Lung (tissue), 12 donors: ENCODE results near the gene LBHD1. TPM values are rescaled to one million over a fixed set of nuclear protein-coding genes. Genes with fewer than 3 reads are reported as not detected.
A peak's percentile ranks its signal among the peaks of the same experiment; 100 is the strongest.

Experiments
- ATAC-seq: fragments of 200-7000 bp; cut with Tn5 transposase; one replicate; pipeline ENCODE4 v1.9.1; 2020; ENCODE audit warnings: moderate number of reproducible peaks; ENCODE audit not compliant: insufficient read depth, low FRiP score
- DNase-seq, 3 donors: peaks; one replicate each; pipeline ENCODE4 v3.0.0-alpha.2; 2013 to 2017
- H3K27ac ChIP-seq, 2 donors: one replicate each; pipeline ENCODE4 v1.5.1; 2013; ENCODE audit warnings: mild to moderate bottlenecking in 2 of 2, moderate library complexity in 2 of 2, control low read depth in 1 of 2, inconsistent platforms in 1 of 2, low read depth in 1 of 2, low read length in 1 of 2
- H3K27me3 ChIP-seq, 3 donors: one replicate each; pipeline ENCODE4 v1.5.1; 2013; ENCODE audit warnings: low read length in 2 of 3; ENCODE audit not compliant: control insufficient read depth in 3 of 3, insufficient read depth in 3 of 3
- H3K36me3 ChIP-seq, 4 donors: one replicate each; pipeline ENCODE4 v1.5.1; 2013; ENCODE audit warnings: low read length in 4 of 4, mild to moderate bottlenecking in 1 of 4, moderate library complexity in 1 of 4; ENCODE audit not compliant: control insufficient read depth in 4 of 4, insufficient read depth in 4 of 4
- H3K4me1 ChIP-seq, 5 donors: one replicate each; pipeline ENCODE4 v1.5.1; 2013; ENCODE audit warnings: low read length in 5 of 5, mild to moderate bottlenecking in 2 of 5, moderate library complexity in 1 of 5; ENCODE audit not compliant: control insufficient read depth in 5 of 5, insufficient read depth in 5 of 5
- H3K4me3 ChIP-seq: one replicate; pipeline ENCODE4 v1.5.1; 2013; ENCODE audit warnings: mild to moderate bottlenecking, control low read depth, moderate library complexity
- H3K9ac ChIP-seq, 2 donors: one replicate each; pipeline ENCODE4 v1.5.1; 2013; ENCODE audit warnings: low read length in 2 of 2, control low read depth in 1 of 2; ENCODE audit not compliant: insufficient read depth in 1 of 2
- H3K9me3 ChIP-seq, 4 donors: one replicate each; pipeline ENCODE4 v1.5.1; 2013; ENCODE audit warnings: low read length in 3 of 4, mild to moderate bottlenecking in 1 of 4, moderate library complexity in 1 of 4; ENCODE audit not compliant: control insufficient read depth in 4 of 4, insufficient read depth in 3 of 4
- CTCF ChIP-seq: IDR thresholded peaks from 2 replicates; pipeline ENCODE4 v1.5.1; 2012; ENCODE audit warnings: mild to moderate bottlenecking; ENCODE audit errors: control extremely low read depth, extremely low read depth
- WGBS, 2 donors: extraction: QIAGEN DNeasy Blood & Tissue Kit; methylation state at CpG; one replicate each; pipeline ENCODE4 v1.1.7; 2013; 5-methylcytosine and 5-hydroxymethylcytosine counted together
- polyA plus RNA-seq, 2 donors: library from polyadenylated mRNA; stranded (reverse); fragments of 200-250 nt; gene quantifications; one replicate each; pipeline ENCODE4 v1.2.1, GENCODE V29; 2013
- total RNA-seq, 2 donors: library from RNA; depleted of rRNA in 1 of 2; stranded (reverse); fragments of >200 nt in 1 of 2; gene quantifications; one replicate each; pipeline ENCODE4 v1.2.1, GENCODE V29; 2014 to 2021
- donor health status: control.
- donor health status: control.
- donor health status: Bipolar disorder and iron deficiency.
- donor health status: healthy.
- donor health status: DM: yes; HTN: yes; CAD: no.

LBHD1 gene
- total and polyA plus RNA-seq, 4 donors, result 4.4 to 8.9 (median 5.1) TPM

- Histone ChIP-seq H3K9me3 (no peaks in the 10 kb centered on the region), H3K4me1 (peaks cover 0 to 7% (median 4%) of the 10 kb centered on the region in 5 donors), H3K4me3 (no peak overlapping the region), H3K9ac (no peak overlapping the region), H3K36me3 (peaks cover under 1 to 4% (median 3%) of the 10 kb centered on the region in 4 donors), H3K27ac (no peak overlapping the region), H3K27me3 (peaks cover 0 to 4% (median 3%) of the 10 kb centered on the region in 3 donors)
- no peak for TF ChIP-seq CTCF
- no peak for ATAC-seq
- DNase-seq, result no peak
- 92% methylated on average over 7 of the region's 7 CpGs for WGBS, 2 donors
Observed at GRCh38 chr11:62682518-62682917, 10.5 kb upstream of the LBHD1 start.

DNA sequence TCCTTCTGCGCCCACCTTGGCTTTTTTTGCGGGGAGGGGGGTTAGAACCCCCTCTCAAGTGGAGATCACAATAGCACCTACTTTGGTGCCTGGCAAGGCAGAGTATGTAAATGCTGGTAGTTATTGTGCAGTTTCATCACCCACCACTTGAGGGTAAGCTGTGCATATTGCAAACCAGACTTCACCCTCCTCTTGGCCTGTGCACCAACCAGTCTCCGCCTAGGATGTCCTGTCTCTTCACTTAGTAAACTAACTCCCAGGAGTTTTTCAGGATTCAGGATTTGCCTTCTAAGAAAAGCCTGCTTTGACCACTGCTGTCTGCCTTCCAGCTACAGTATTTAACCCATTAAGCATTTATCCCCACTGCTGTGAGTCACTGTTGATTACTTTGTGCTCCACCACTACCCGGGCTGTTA, 8.8 kb upstream of the LBHD1 start:
- H3K27ac ChIP-seq, result peak overlapping the region in 1 of 2 donors; percentile 7
- peak in 2 of 3 donors; percentile 48 to 68 for DNase-seq
- H3K27me3 ChIP-seq, result no peaks in the 10 kb centered on the region
- H3K4me1 ChIP-seq, result peaks cover 0 to 7% (median 6%) of the 10 kb centered on the region in 5 donors
- TF ChIP-seq CTCF, result peak; percentile 56
- peaks cover 2 to 13% (median 4%) of the 10 kb centered on the region in 4 donors for H3K36me3 ChIP-seq
- WGBS, 2 donors, result 49 to 60% methylated on average over 4 of the region's 4 CpGs
- no peak overlapping the region for H3K4me3 ChIP-seq
- H3K9ac ChIP-seq, result no peak overlapping the region
- H3K9me3 ChIP-seq, result no peaks in the 10 kb centered on the region
- ATAC-seq, result peak; percentile 36

- Histone ChIP-seq H3K9ac (peak within 1 kb of the TSS; percentile 60 to 65), H3K36me3 (peaks cover 2 to 14% (median 6%) of the 10 kb centered on the region in 4 donors), H3K4me3 (peak within 1 kb of the TSS; percentile 100), H3K27me3 (no peaks in the 10 kb centered on the region), H3K4me1 (peaks cover 0 to 7% (median 6%) of the 10 kb centered on the region in 5 donors), H3K27ac (peak within 1 kb of the TSS; percentile 87 to 98), H3K9me3 (no peaks in the 10 kb centered on the region)
- DNase-seq (peak; percentile 91 to 95 (median 93)), ATAC-seq (peak; percentile 91)
- WGBS, 2 donors, result 7 to 8% methylated on average over 51 to 55 of the region's 55 CpGs
- no peak for TF ChIP-seq CTCF
Observed at GRCh38 chr11:62678770-62679696, 7.0 kb upstream of the LBHD1 start, which contains the start of gene UBXN1. UBXN1 (minus strand) TSS chr11:62679073; CDS start chr11:62678923, 150 bp downstream.
